ENCODE results near the gene PXYLP1.

PXYLP1 gene

GRCh38 chr3:141335531-141336061 lies 104.0 kb downstream of the PXYLP1 start:
- Histone ChIP-seq H3K36me3 (ENCODE audit: insufficient read depth, low read length) (no peaks in the 10 kb centered on the region), H3K4me1 (ENCODE audit: control insufficient read depth, insufficient read depth, low read length) (peaks cover 57% of the 10 kb centered on the region), H3K9ac (ENCODE audit: low read depth, low read length) (no peak overlapping the region), H3K27me3 (ENCODE audit: control insufficient read depth, insufficient read depth, low read length) (no peaks in the 10 kb centered on the region), H3K4me3 (ENCODE audit: low read length) (no peak overlapping the region), H3K4me2 (ENCODE audit: low read length) (no peak overlapping the region), H3K9me3 (replicated peaks; ENCODE audit: low read length) (no peaks in the 10 kb centered on the region)

GRCh38 chr3:141336672-141337522 lies 105.3 kb downstream of the PXYLP1 start:
- no peak overlapping the region for H3K4me3 ChIP-seq (ENCODE audit: low read length)
- H3K27me3 ChIP-seq (ENCODE audit: control insufficient read depth, insufficient read depth, low read length) = no peaks in the 10 kb centered on the region
- peak overlapping the region; percentile 3 for H3K4me2 ChIP-seq (ENCODE audit: low read length)
- peaks cover 45% of the 10 kb centered on the region for H3K4me1 ChIP-seq (ENCODE audit: control insufficient read depth, insufficient read depth, low read length)
- peak overlapping the region; percentile 12 for H3K9ac ChIP-seq (ENCODE audit: low read depth, low read length)
- no peaks in the 10 kb centered on the region for H3K9me3 ChIP-seq (replicated peaks; ENCODE audit: low read length)
- H3K36me3 ChIP-seq (ENCODE audit: insufficient read depth, low read length) = no peaks in the 10 kb centered on the region

- peak overlapping the region; percentile 12 for H3K9ac ChIP-seq (ENCODE audit: low read depth, low read length)
- H3K4me3 ChIP-seq (ENCODE audit: low read length) = no peak overlapping the region
- no peaks in the 10 kb centered on the region for H3K27me3 ChIP-seq (ENCODE audit: control insufficient read depth, insufficient read depth, low read length)
- no peaks in the 10 kb centered on the region for H3K36me3 ChIP-seq (ENCODE audit: insufficient read depth, low read length)
- peaks cover 39% of the 10 kb centered on the region for H3K4me1 ChIP-seq (ENCODE audit: control insufficient read depth, insufficient read depth, low read length)
- no peaks in the 10 kb centered on the region for H3K9me3 ChIP-seq (replicated peaks; ENCODE audit: low read length)
- H3K4me2 ChIP-seq (ENCODE audit: low read length) = peak overlapping the region; percentile 3
Observed at GRCh38 chr3:141337523-141337854, 105.9 kb downstream of the PXYLP1 start.

GRCh38 chr3:141337991-141338390 lies 106.4 kb downstream of the PXYLP1 start:
- no peaks in the 10 kb centered on the region for H3K36me3 ChIP-seq (ENCODE audit: insufficient read depth, low read length)
- no peak overlapping the region for H3K9ac ChIP-seq (ENCODE audit: low read depth, low read length)
- H3K27me3 ChIP-seq (ENCODE audit: control insufficient read depth, insufficient read depth, low read length) = no peaks in the 10 kb centered on the region
- H3K9me3 ChIP-seq (replicated peaks; ENCODE audit: low read length) = no peaks in the 10 kb centered on the region
- H3K4me3 ChIP-seq (ENCODE audit: low read length) = no peak overlapping the region
- H3K4me1 ChIP-seq (ENCODE audit: control insufficient read depth, insufficient read depth, low read length) = peaks cover 34% of the 10 kb centered on the region
- H3K4me2 ChIP-seq (ENCODE audit: low read length) = no peak overlapping the region

- no peaks in the 10 kb centered on the region for H3K36me3 ChIP-seq (ENCODE audit: insufficient read depth, low read length)
- no peak overlapping the region for H3K9ac ChIP-seq (ENCODE audit: low read depth, low read length)
- peaks cover 25% of the 10 kb centered on the region for H3K4me1 ChIP-seq (ENCODE audit: control insufficient read depth, insufficient read depth, low read length)
- no peaks in the 10 kb centered on the region for H3K27me3 ChIP-seq (ENCODE audit: control insufficient read depth, insufficient read depth, low read length)
- H3K4me2 ChIP-seq (ENCODE audit: low read length) = no peak overlapping the region
- H3K4me3 ChIP-seq (ENCODE audit: low read length) = no peak overlapping the region
- H3K9me3 ChIP-seq (replicated peaks; ENCODE audit: low read length) = no peaks in the 10 kb centered on the region
Observed at GRCh38 chr3:141338881-141339280, 107.3 kb downstream of the PXYLP1 start.

GRCh38 chr3:141341536-141341935 lies 109.9 kb downstream of the PXYLP1 start:
- Histone ChIP-seq H3K36me3 (ENCODE audit: insufficient read depth, low read length) (no peaks in the 10 kb centered on the region), H3K4me3 (ENCODE audit: low read length) (no peak overlapping the region), H3K9me3 (replicated peaks; ENCODE audit: low read length) (no peaks in the 10 kb centered on the region), H3K4me2 (ENCODE audit: low read length) (no peak overlapping the region), H3K9ac (ENCODE audit: low read depth, low read length) (no peak overlapping the region), H3K27me3 (ENCODE audit: control insufficient read depth, insufficient read depth, low read length) (no peaks in the 10 kb centered on the region), H3K4me1 (ENCODE audit: control insufficient read depth, insufficient read depth, low read length) (peaks cover 18% of the 10 kb centered on the region)

- Histone ChIP-seq H3K4me3 (ENCODE audit: low read length) (no peak overlapping the region), H3K9ac (ENCODE audit: low read depth, low read length) (no peak overlapping the region), H3K4me2 (ENCODE audit: low read length) (no peak overlapping the region), H3K27me3 (ENCODE audit: control insufficient read depth, insufficient read depth, low read length) (no peaks in the 10 kb centered on the region), H3K36me3 (ENCODE audit: insufficient read depth, low read length) (no peaks in the 10 kb centered on the region), H3K4me1 (ENCODE audit: control insufficient read depth, insufficient read depth, low read length) (peaks cover 11% of the 10 kb centered on the region), H3K9me3 (replicated peaks; ENCODE audit: low read length) (no peaks in the 10 kb centered on the region)
Observed at GRCh38 chr3:141342386-141342785, 110.8 kb downstream of the PXYLP1 start.

GRCh38 chr3:141343077-141343476 lies 111.5 kb downstream of the PXYLP1 start:
- Histone ChIP-seq H3K9me3 (replicated peaks; ENCODE audit: low read length) (no peaks in the 10 kb centered on the region), H3K4me1 (ENCODE audit: control insufficient read depth, insufficient read depth, low read length) (peaks cover 6% of the 10 kb centered on the region), H3K4me3 (ENCODE audit: low read length) (no peak overlapping the region), H3K27me3 (ENCODE audit: control insufficient read depth, insufficient read depth, low read length) (no peaks in the 10 kb centered on the region), H3K9ac (ENCODE audit: low read depth, low read length) (no peak overlapping the region), H3K4me2 (ENCODE audit: low read length) (no peak overlapping the region), H3K36me3 (ENCODE audit: insufficient read depth, low read length) (no peaks in the 10 kb centered on the region)

GRCh38 chr3:141343865-141344271 lies 112.2 kb downstream of the PXYLP1 start:
- Histone ChIP-seq H3K4me1 (ENCODE audit: control insufficient read depth, insufficient read depth, low read length) (peaks cover 9% of the 10 kb centered on the region), H3K36me3 (ENCODE audit: insufficient read depth, low read length) (no peaks in the 10 kb centered on the region), H3K4me3 (ENCODE audit: low read length) (no peak overlapping the region), H3K9me3 (replicated peaks; ENCODE audit: low read length) (no peaks in the 10 kb centered on the region), H3K27me3 (ENCODE audit: control insufficient read depth, insufficient read depth, low read length) (no peaks in the 10 kb centered on the region), H3K4me2 (ENCODE audit: low read length) (no peak overlapping the region), H3K9ac (ENCODE audit: low read depth, low read length) (no peak overlapping the region)
